B cell (primary cell): ENCODE results near the gene FRMPD4.

ENCODE experiments used
- EZH2 ChIP-seq: IDR thresholded peaks from 2 replicates; pipeline ENCODE4 v1.6.1; 2012; ENCODE audit warnings: borderline replicate concordance, low read depth, mild to moderate bottlenecking, moderate library complexity, low read length; ENCODE audit not compliant: insufficient read depth, poor library complexity, severe bottlenecking
- TF ChIP-seq, protein P1 (sequence below): fragments of 200-600 bp; IDR thresholded peaks from one replicate; pipeline ENCODE4 v1.8.0; 2022; ENCODE audit warnings: antibody characterized with exemption, mild to moderate bottlenecking

DNA sequence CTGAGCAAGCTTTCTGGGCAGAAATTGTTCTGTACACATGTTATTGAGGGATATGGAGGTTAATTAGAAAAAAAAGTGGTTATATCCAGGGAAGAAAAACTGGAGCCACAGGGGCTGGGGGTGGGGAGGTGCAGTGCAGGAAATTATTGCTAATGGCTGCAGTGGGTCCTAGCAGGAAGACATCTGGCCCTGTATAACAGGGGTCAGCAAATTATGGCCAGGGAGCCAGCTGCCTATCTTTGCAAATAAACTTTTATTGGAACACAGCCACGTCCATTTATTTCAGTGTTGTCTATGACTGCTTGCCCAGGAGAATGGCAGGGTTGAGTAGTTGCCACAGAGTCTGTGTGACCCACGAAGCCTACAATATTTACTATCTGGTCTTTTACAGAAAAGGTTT is 629.6 kb downstream of the FRMPD4 start:
- TF ChIP-seq, protein P1, sequence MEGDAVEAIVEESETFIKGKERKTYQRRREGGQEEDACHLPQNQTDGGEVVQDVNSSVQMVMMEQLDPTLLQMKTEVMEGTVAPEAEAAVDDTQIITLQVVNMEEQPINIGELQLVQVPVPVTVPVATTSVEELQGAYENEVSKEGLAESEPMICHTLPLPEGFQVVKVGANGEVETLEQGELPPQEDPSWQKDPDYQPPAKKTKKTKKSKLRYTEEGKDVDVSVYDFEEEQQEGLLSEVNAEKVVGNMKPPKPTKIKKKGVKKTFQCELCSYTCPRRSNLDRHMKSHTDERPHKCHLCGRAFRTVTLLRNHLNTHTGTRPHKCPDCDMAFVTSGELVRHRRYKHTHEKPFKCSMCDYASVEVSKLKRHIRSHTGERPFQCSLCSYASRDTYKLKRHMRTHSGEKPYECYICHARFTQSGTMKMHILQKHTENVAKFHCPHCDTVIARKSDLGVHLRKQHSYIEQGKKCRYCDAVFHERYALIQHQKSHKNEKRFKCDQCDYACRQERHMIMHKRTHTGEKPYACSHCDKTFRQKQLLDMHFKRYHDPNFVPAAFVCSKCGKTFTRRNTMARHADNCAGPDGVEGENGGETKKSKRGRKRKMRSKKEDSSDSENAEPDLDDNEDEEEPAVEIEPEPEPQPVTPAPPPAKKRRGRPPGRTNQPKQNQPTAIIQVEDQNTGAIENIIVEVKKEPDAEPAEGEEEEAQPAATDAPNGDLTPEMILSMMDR, result no peak
- no peak for TF ChIP-seq EZH2
